Activated T-helper 1 cell treated with anti-CD3 and anti-CD28 coated beads, Interleukin-12 subunit alpha, Interleukin-12 subunit beta, Interleukin-2, Interleukin-4 antibody, amounts not matched to agents 30 ng/mL and 10 ng/mL and 1 ng/mL, durations not matched to agents 14 hours and 24 hours and 36 hours (primary cell): ENCODE measurements around the gene SERPINB8. TPM values are rescaled to one million over a fixed set of nuclear protein-coding genes. Genes with fewer than 3 reads are reported as not detected.
A peak's percentile ranks its signal among the peaks of the same experiment; 100 is the strongest.

ENCODE experiments used
- DNase-seq: peaks from one replicate; pipeline ENCODE4 v3.0.0; 2021; ENCODE audit warnings: low spot score
- H3K27ac Mint-ChIP-seq: one replicate; pipeline ENCODE4 v1.8.0; 2021; ENCODE audit warnings: mild to moderate bottlenecking, mixed read lengths
- H3K27me3 Mint-ChIP-seq: one replicate; pipeline ENCODE4 v1.8.0; 2022; ENCODE audit warnings: mild to moderate bottlenecking, moderate library complexity, mixed read lengths; ENCODE audit not compliant: insufficient read depth
- H3K36me3 Mint-ChIP-seq: one replicate; pipeline ENCODE4 v1.8.0; 2021; ENCODE audit warnings: low read depth, mixed read lengths
- H3K4me1 Mint-ChIP-seq: one replicate; pipeline ENCODE4 v1.8.0; 2021; ENCODE audit warnings: low read depth, mixed read lengths
- H3K4me3 Mint-ChIP-seq: one replicate; pipeline ENCODE4 v1.8.0; 2021; ENCODE audit warnings: mild to moderate bottlenecking, moderate library complexity, mixed read lengths
- H3K9me3 Mint-ChIP-seq: one replicate; pipeline ENCODE4 v1.8.0; 2021; ENCODE audit warnings: mixed read lengths
- intact Hi-C: fragments of 100-400 bp; cut with micrococcal nuclease; formaldehyde crosslinking; loops from one replicate; pipeline ENCODE4 v1.15.1; 2024
- total RNA-seq: library from RNA; stranded (reverse); gene quantifications from 2 replicates; pipeline ENCODE4 v1.2.3, GENCODE V29; 2022

The SERPINB8 gene
- total RNA-seq, 1 donor from 2014 or later = 22.8 TPM

DNA sequence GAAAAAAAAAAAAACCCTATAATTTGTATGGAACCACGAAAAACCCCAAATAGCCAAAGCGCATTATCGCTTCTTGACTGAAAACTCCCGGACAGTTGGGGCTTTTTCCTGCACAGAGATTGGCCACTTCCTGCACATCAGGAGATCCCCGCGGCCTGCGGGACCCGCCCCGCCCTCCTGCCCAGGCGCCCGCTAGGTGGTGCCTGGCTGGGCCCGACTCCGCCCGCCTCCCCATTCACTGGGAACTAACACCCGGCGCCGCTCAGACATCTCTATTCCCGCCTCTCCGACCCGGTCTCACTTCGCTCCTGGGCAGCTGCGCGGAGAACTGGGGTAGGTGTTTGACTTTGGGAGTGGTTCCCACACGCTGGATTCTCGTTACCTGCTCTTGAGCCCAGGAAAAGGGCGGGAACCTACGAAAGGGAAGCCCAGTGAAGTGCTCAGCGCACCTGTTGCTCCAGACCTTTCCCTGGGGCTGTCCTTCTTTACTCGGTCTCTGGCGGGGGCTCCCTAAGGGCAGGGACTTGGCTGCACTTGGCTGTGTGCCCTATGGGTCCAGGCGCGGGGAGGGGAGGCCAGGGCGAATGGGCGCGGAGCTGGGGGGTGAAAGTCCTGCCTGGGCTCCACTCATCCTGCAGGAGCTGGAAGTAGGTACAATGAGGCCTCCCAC, 20.7 kb upstream of the SERPINB8 start, which contains the start of gene HMSD:
HMSD (plus strand) TSS at position 234 of the 670 bp plus-strand sequence. CDS start 4,155 bp downstream, outside the sequence.
- H3K9me3 Mint-ChIP-seq = peaks cover 5% of the 10 kb centered on the region
- H3K27me3 Mint-ChIP-seq = peaks cover 5% of the 10 kb centered on the region
- peaks cover 13% of the 10 kb centered on the region for H3K36me3 Mint-ChIP-seq
- H3K4me3 Mint-ChIP-seq = peak within 1 kb of the TSS; percentile 88
- peak; percentile 68 for DNase-seq
- H3K27ac Mint-ChIP-seq = peak within 1 kb of the TSS; percentile 87
- intact Hi-C loops = loop anchor here (5.0 to 10.0 kb wide), 3 partner anchors 584 to 1762 kb away; partner anchors contain the start of genes KDSR, PHLPP1, PIGN and RELCH
- H3K4me1 Mint-ChIP-seq = peaks cover 46% of the 10 kb centered on the region

DNA sequence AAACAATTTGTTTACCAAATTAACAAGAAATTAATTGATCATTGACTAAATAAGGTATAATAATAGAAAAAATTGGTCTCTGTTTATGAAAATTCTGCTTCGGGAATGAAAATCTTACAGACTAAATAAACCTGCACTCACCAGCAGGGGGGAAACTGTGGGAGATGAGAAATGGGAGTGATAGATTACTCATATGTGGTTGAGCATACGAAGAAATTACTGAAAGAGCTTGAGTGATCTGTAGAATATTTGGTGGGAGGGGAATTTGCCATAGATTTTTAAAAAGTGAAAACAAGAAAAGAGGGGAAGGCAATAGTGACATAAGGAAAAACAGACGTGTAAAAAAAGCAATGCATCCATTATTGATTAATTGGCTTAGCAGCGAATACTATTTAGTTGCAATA, 18.6 kb upstream of the SERPINB8 start:
- Mint-ChIP-seq H3K27me3 (no peaks in the 10 kb centered on the region), H3K4me3 (peak overlapping the region; percentile 43), H3K36me3 (peaks cover 26% of the 10 kb centered on the region), H3K27ac (peak overlapping the region; percentile 78), H3K9me3 (peaks cover 5% of the 10 kb centered on the region), H3K4me1 (peaks cover 46% of the 10 kb centered on the region)
- intact Hi-C loops = loop anchor here (1.0 to 10.0 kb wide), 8 partner anchors 12 to 1104 kb away; partner anchors contain the start of genes SERPINB2, SERPINB8 and VPS4B
- no peak for DNase-seq

DNA sequence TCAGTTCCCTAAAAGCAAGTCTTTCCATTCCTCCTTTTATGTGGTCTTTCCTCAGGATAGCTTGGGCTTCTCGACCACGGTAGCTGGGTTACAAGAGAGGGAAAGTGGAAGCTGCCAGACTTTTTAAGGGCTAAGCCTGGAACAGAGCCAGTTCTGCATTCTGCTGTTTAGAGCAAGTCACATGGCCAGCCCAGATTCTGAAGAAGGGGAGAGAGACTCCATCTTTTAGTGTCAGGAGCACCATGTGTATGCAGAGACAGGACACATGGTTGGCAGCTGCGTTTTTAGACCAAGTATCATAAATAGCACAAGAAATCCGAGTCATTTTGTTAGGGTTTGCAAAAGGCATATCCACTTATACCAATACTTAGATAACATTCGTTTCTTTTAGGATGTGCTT, 16.1 kb upstream of the SERPINB8 start:
- Mint-ChIP-seq H3K36me3 (peaks cover 30% of the 10 kb centered on the region), H3K4me1 (peaks cover 35% of the 10 kb centered on the region), H3K27ac (no peak overlapping the region), H3K27me3 (no peaks in the 10 kb centered on the region), H3K9me3 (peaks cover 5% of the 10 kb centered on the region), H3K4me3 (no peak overlapping the region)
- no peak for DNase-seq
- intact Hi-C loops = loop anchor here (5.0 to 10.0 kb wide), 2 partner anchors 529 to 1107 kb away; partner anchors contain the start of gene VPS4B

GRCh38 chr18:63956755-63957154, 13.1 kb upstream of the SERPINB8 start:
- DNase-seq = no peak
- Mint-ChIP-seq H3K36me3 (peaks cover 37% of the 10 kb centered on the region), H3K27ac (no peak overlapping the region), H3K4me3 (no peak overlapping the region), H3K4me1 (peaks cover 19% of the 10 kb centered on the region), H3K9me3 (no peaks in the 10 kb centered on the region), H3K27me3 (no peaks in the 10 kb centered on the region)
- intact Hi-C loops = loop anchor here (10.0 kb wide), 1 partner anchor 532 kb away; the partner anchor contains the start of gene VPS4B

DNA sequence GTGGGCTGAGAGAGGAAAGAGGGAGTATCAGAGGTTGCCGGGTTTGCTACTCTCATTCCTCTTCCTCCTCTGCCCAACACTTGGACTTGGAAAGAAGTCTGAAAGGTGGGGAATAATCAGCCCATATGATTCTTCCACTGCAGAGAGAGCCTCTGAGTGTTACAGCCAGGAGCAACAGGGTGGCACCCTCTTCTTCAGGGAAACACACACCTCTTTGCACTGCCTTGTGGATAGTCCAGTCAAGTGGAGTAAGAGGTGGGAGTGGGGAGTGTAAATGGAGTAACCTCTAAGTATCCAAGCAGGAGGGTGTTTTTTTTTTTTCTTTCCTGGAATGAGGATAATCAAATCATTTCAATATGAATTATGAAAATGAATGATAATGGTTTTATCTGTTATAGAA, 9.0 kb upstream of the SERPINB8 start:
- Mint-ChIP-seq H3K27me3 (no peaks in the 10 kb centered on the region), H3K4me1 (peaks cover 19% of the 10 kb centered on the region), H3K4me3 (no peak overlapping the region), H3K36me3 (peaks cover 33% of the 10 kb centered on the region), H3K27ac (no peak overlapping the region), H3K9me3 (no peaks in the 10 kb centered on the region)
- no peak for DNase-seq
- intact Hi-C loops = no loop called here

DNA sequence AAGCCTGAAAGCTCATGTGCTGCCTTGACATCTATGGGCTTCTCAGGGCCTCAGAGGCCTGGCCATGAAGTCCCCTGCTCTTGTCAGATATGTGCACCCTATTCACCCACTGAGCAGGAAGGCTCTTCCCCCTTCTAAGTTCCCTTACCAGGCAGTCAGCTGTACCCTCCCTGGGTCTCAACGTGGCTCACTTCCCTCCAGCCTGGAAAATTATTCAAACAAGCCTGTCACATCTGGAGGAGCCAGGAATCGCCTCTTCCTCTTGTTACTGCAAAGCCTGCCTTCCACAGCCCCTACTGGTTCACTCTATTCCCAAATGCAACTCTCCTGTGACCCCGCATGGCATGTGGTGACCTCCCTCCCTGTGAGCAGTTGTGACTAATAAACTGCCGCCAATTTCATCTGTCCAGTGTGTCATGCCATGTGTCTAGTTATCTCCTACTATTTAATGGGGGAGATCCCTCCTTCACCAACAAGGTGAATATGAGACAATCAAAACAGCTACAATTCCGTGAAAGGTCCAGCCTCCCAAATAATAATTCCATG, 8.4 kb upstream of the SERPINB8 start:
- Mint-ChIP-seq H3K27me3 (no peaks in the 10 kb centered on the region), H3K4me3 (no peak overlapping the region), H3K9me3 (no peaks in the 10 kb centered on the region), H3K4me1 (peaks cover 19% of the 10 kb centered on the region), H3K27ac (peak overlapping the region; percentile 32), H3K36me3 (peaks cover 30% of the 10 kb centered on the region)
- DNase-seq = no peak
- intact Hi-C loops = no loop called here

DNA sequence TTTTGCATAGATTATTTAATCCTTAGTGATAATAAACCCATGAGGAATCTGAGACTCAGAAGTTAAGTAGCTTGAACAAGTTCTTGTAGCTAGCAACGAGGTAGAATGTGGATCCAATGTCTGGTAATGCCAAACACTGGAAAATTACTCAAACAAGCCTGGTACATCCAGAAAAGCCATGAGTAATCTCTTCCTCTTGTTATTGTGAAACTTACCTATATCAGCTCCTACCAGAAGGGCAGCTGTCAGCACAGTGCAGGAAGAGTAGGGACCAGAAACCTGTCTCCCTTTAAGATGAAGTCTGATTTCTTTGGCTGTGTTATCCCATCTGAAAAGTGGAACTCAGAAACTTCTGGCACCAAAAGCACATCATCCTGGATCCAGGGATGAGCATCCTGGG, 7.7 kb upstream of the SERPINB8 start:
- H3K4me3 Mint-ChIP-seq = no peak overlapping the region

DNA sequence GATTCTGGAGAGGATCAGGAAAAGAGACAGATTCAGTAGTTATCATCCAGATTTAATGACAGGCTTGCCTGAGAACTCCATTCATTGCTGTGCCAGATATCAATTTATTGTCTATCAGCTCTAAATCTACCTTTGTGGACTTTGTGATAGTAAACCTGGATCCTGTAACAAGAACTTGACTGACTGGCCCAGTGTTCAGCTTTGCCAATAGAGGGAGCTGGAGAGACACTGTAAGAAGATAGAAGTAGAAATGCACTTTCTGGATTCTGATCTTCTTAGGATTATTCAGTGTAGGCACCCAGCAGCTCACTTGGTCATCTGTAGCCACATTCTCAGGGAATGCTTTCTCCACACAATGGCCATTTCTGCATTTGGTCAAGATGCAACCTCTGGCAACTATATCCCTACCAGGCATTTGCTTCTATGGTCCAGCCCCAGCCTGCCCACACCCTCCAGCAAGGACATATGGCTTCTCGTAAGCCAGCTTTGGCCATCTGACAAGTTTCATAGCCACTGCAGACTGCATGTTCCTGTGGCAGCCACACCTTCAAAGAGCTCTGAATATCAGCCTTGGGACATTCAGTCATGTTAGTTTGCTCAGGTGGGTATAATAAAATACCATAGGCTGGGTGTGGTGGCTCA, 6.1 kb upstream of the SERPINB8 start:
- intact Hi-C loops = loop anchor here (1.0 kb wide), 3 partner anchors 12 to 32 kb away; no protein-coding TSS in a partner anchor
- DNase-seq = peak; percentile 13
- H3K27me3 Mint-ChIP-seq = no peaks in the 10 kb centered on the region
- no peak overlapping the region for H3K4me3 Mint-ChIP-seq
- peaks cover 21% of the 10 kb centered on the region for H3K4me1 Mint-ChIP-seq
- H3K27ac Mint-ChIP-seq = no peak overlapping the region
- peaks cover 33% of the 10 kb centered on the region for H3K36me3 Mint-ChIP-seq
- H3K9me3 Mint-ChIP-seq = no peaks in the 10 kb centered on the region

More for the DNA sequence above, 7.7 kb upstream of the SERPINB8 start:
- intact Hi-C loops = loop anchor here (1.0 kb wide), 1 partner anchor 8 kb away; the partner anchor contains the start of gene SERPINB8
- Mint-ChIP-seq H3K27me3 (no peaks in the 10 kb centered on the region), H3K27ac (peak overlapping the region; percentile 40), H3K9me3 (no peaks in the 10 kb centered on the region), H3K4me1 (peaks cover 19% of the 10 kb centered on the region), H3K36me3 (peaks cover 27% of the 10 kb centered on the region)
- no peak for DNase-seq

- Mint-ChIP-seq H3K9me3 (no peaks in the 10 kb centered on the region), H3K36me3 (peaks cover 31% of the 10 kb centered on the region), H3K27ac (no peak overlapping the region)
These were observed 5.0 kb upstream of the SERPINB8 start for GRCh38 chr18:63964908-63965307.

GRCh38 chr18:63965716-63966330, 4.1 kb upstream of the SERPINB8 start:
- Mint-ChIP-seq H3K27ac (no peak overlapping the region), H3K4me3 (no peak overlapping the region), H3K36me3 (peaks cover 28% of the 10 kb centered on the region), H3K9me3 (no peaks in the 10 kb centered on the region), H3K27me3 (no peaks in the 10 kb centered on the region), H3K4me1 (peaks cover 29% of the 10 kb centered on the region)
- intact Hi-C loops = no loop called here
- no peak for DNase-seq

More at GRCh38 chr18:63964908-63965307, 5.0 kb upstream of the SERPINB8 start:
- Mint-ChIP-seq H3K4me3 (no peak overlapping the region), H3K4me1 (peaks cover 25% of the 10 kb centered on the region), H3K27me3 (no peaks in the 10 kb centered on the region)
- intact Hi-C loops = no loop called here
- no peak for DNase-seq

GRCh38 chr18:63970809-63971205, 926 bp downstream of the SERPINB8 start:
- DNase-seq = no peak
- peaks cover 12% of the 10 kb centered on the region for H3K36me3 Mint-ChIP-seq
- no peaks in the 10 kb centered on the region for H3K27me3 Mint-ChIP-seq
- H3K27ac Mint-ChIP-seq = peak overlapping the region; percentile 98
- peaks cover 55% of the 10 kb centered on the region for H3K4me1 Mint-ChIP-seq
- H3K4me3 Mint-ChIP-seq = peak overlapping the region; percentile 97
- H3K9me3 Mint-ChIP-seq = no peaks in the 10 kb centered on the region
- intact Hi-C loops = loop anchor here (1.0 to 5.0 kb wide), 6 partner anchors 8 to 1256 kb away; partner anchors contain the start of genes PHLPP1 and VPS4B

GRCh38 chr18:63971320-63972001, 1.6 kb downstream of the SERPINB8 start:
- Mint-ChIP-seq H3K9me3 (no peaks in the 10 kb centered on the region), H3K27me3 (no peaks in the 10 kb centered on the region), H3K4me1 (peaks cover 55% of the 10 kb centered on the region), H3K27ac (peak overlapping the region; percentile 98), H3K36me3 (peaks cover 11% of the 10 kb centered on the region), H3K4me3 (peak overlapping the region; percentile 97)
- no peak for DNase-seq
- intact Hi-C loops = loop anchor here (5.0 kb wide), 1 partner anchor 34 kb away; no protein-coding TSS in a partner anchor
